Keratinocyte (primary cell): ENCODE measurements around the gene INPP5E. TPM values are rescaled to one million over a fixed set of nuclear protein-coding genes. Genes with fewer than 3 reads are reported as not detected.

Experiments used
- DNase-seq: peaks from one replicate; pipeline ENCODE4 v3.0.0-alpha.2; 2011; ENCODE audit warnings: low read depth, missing footprints, low spot score
- FAIRE-seq: peaks from 2 replicates; lab custom pipeline; 2011; peaks lifted over from hg19 to GRCh38; lab: Jason Lieb, UNC
- H2AFZ ChIP-seq: 2 replicates; pipeline ENCODE4 v1.6.0; 2012; ENCODE audit warnings: low read length, control low read depth, inconsistent platforms; ENCODE audit not compliant: control insufficient read depth
- H3K27ac ChIP-seq: 2 replicates; pipeline ENCODE4 v1.5.1; 2011; ENCODE audit warnings: low read length; ENCODE audit not compliant: control insufficient read depth, insufficient read depth
- H3K27me3 ChIP-seq: 3 replicates; pipeline ENCODE4 v1.6.0; 2011; ENCODE audit warnings: low read length; ENCODE audit not compliant: control insufficient read depth, insufficient read depth; ENCODE audit errors: extremely low read depth
- H3K36me3 ChIP-seq, 2 experiments: 2 replicates in 1 of 2; 3 replicates in 1 of 2; pipeline ENCODE4 v1.5.1; 2011; ENCODE audit warnings: low read length in 2 of 2, mild to moderate bottlenecking in 1 of 2; ENCODE audit not compliant: control insufficient read depth in 2 of 2, insufficient read depth in 2 of 2; ENCODE audit errors: extremely low read depth in 1 of 2
- H3K4me1 ChIP-seq: 3 replicates; pipeline ENCODE4 v1.5.1; 2011; ENCODE audit warnings: low read length; ENCODE audit not compliant: control insufficient read depth, insufficient read depth; ENCODE audit errors: extremely low read depth
- H3K4me2 ChIP-seq: 3 replicates; pipeline ENCODE4 v1.6.0; 2011; ENCODE audit warnings: low read depth, low read length; ENCODE audit not compliant: control insufficient read depth, insufficient read depth; ENCODE audit errors: extremely low read depth
- H3K4me3 ChIP-seq, 3 experiments: fragments of 200-600 bp in 1 of 3; sonication (generic) in 1 of 3; 2 replicates in 2 of 3; 3 replicates in 1 of 3; pipeline ENCODE4 v1.5.1; 2011 to 2016; ENCODE audit warnings: low read length in 3 of 3, mild to moderate bottlenecking in 3 of 3, control low read depth in 2 of 3, inconsistent platforms in 1 of 3, low read depth in 1 of 3, mixed read lengths in 1 of 3, mixed run types in 1 of 3, moderate library complexity in 1 of 3; ENCODE audit not compliant: control insufficient read depth in 2 of 3, insufficient read depth in 2 of 3; ENCODE audit errors: extremely low read depth in 1 of 3
- H3K79me2 ChIP-seq: 2 replicates; pipeline ENCODE4 v1.6.0; 2012; ENCODE audit warnings: low read length; ENCODE audit not compliant: control insufficient read depth, insufficient read depth
- H3K9ac ChIP-seq: 3 replicates; pipeline ENCODE4 v1.6.0; 2011; ENCODE audit warnings: low read length; ENCODE audit not compliant: control insufficient read depth, insufficient read depth; ENCODE audit errors: extremely low read depth
- H3K9me1 ChIP-seq: 3 replicates; pipeline ENCODE4 v1.6.0; 2011; ENCODE audit warnings: low read length; ENCODE audit not compliant: control insufficient read depth, insufficient read depth; ENCODE audit errors: extremely low read depth
- H3K9me3 ChIP-seq: 2 replicates; pipeline ENCODE4 v1.5.1; 2012; ENCODE audit warnings: low read depth, low read length; ENCODE audit not compliant: control insufficient read depth
- H4K20me1 ChIP-seq: 3 replicates; pipeline ENCODE4 v1.6.0; 2011; ENCODE audit warnings: low read length; ENCODE audit not compliant: control insufficient read depth, insufficient read depth; ENCODE audit errors: extremely low read depth
- CTCF ChIP-seq, 3 experiments: IDR thresholded peaks in 1 of 3; conservative IDR thresholded peaks in 1 of 3; optimal IDR thresholded peaks in 1 of 3; 2 replicates in 2 of 3; 3 replicates in 1 of 3; pipeline versions ENCODE3 to v1.5.1; 2011; ENCODE audit warnings: low read length in 3 of 3, mild to moderate bottlenecking in 3 of 3, moderate library complexity in 2 of 3, control low read depth in 1 of 3, inconsistent platforms in 1 of 3; ENCODE audit not compliant: insufficient read depth in 2 of 3; ENCODE audit errors: extremely low read depth in 1 of 3
- EZH2 ChIP-seq: IDR thresholded peaks from one replicate; pipeline ENCODE4 v1.6.1; 2012; ENCODE audit warnings: inconsistent platforms, mild to moderate bottlenecking, low read length, moderate library complexity
- dilution Hi-C: fragments of 300-500 bp; cut with MboI; formaldehyde crosslinking; loops from one replicate; pipeline ENCODE4 v1.7.0; 2020; ENCODE audit warnings: low sequenced_read_pairs; ENCODE audit not compliant: extremely low pct_ligation_motif_present
- polyA plus RNA-seq, 5 experiments: library from polyadenylated mRNA; depleted of rRNA in 3 of 5; stranded (reverse) in 3 of 5; stranded (forward) in 1 of 5; unstranded in 1 of 5; fragments of >200 nt; gene quantifications; 1 replicate in 1 of 5; 2 replicates in 3 of 5; 3 replicates in 1 of 5; pipeline versions ENCODE4 v1.2.1 to v1.2.3, GENCODE V29; 2011 to 2012; ENCODE audit warnings: missing spikeins in 2 of 5, low read depth in 1 of 5, low replicate concordance in 1 of 5

Gene INPP5E
- polyA plus RNA-seq, 1 donor (not counting 4 experiments of a cell fraction or from before 2014, with no cell fraction given) = 4.4 TPM

DNA sequence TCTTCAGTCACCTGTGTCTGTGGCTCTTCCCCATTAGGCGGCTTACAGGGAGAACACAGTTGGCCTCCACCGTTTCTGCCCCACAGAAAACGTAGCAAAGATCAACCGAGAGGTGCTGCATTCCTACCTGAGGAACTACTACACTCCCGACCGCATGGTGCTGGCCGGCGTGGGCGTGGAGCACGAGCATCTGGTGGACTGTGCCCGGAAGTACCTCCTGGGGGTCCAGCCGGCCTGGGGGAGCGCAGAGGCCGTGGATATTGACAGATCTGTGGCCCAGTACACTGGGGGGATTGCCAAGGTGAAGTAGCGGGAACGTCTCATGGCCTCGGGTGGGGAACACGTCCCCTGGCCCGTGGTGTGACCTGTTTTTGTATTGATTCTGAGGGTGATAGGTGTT is 22.7 kb downstream of the INPP5E start:
- peaks cover 48 to 68% of the 10 kb centered on the region in 2 experiments for H3K36me3 ChIP-seq
- peaks cover 2% of the 10 kb centered on the region for H3K4me1 ChIP-seq
- H3K27ac ChIP-seq = no peak overlapping the region
- no peak overlapping the region for H2AFZ ChIP-seq
- no peaks in the 10 kb centered on the region for H3K9me1 ChIP-seq
- H3K9me3 ChIP-seq = no peaks in the 10 kb centered on the region
- no peak for DNase-seq
- no peak overlapping the region for H3K9ac ChIP-seq
- H4K20me1 ChIP-seq = peaks cover 5% of the 10 kb centered on the region
- no peaks in the 10 kb centered on the region for H3K27me3 ChIP-seq
- H3K4me2 ChIP-seq = no peak overlapping the region
- dilution Hi-C loops = no loop called here
- H3K4me3 ChIP-seq = no peak overlapping the region
- peaks cover 23% of the 10 kb centered on the region for H3K79me2 ChIP-seq
- TF ChIP-seq EZH2 = no peak
- no peak for TF ChIP-seq CTCF (optimal IDR thresholded peaks at IDR 0.05 in 1 of 3, IDR thresholded peaks at IDR 0.05 in 1 of 3, conservative IDR thresholded peaks at IDR 0.05 in 1 of 3; ENCODE audit: extremely low read depth in 1 of 3, insufficient read depth in 2 of 3, low read length in 3 of 3)
- FAIRE-seq = no peak

GRCh38 chr9:136416427-136416826 is 23.2 kb downstream of the INPP5E start:
- no peak for TF ChIP-seq CTCF (optimal IDR thresholded peaks at IDR 0.05 in 1 of 3, IDR thresholded peaks at IDR 0.05 in 1 of 3, conservative IDR thresholded peaks at IDR 0.05 in 1 of 3; ENCODE audit: extremely low read depth in 1 of 3, insufficient read depth in 2 of 3, low read length in 3 of 3)

More at GRCh38 chr9:136416427-136416826, 23.2 kb downstream of the INPP5E start:
- peaks cover 28% of the 10 kb centered on the region for H3K79me2 ChIP-seq
- H3K36me3 ChIP-seq = peaks cover 48 to 69% of the 10 kb centered on the region in 2 experiments
- H3K4me3 ChIP-seq = no peak overlapping the region
- H3K4me1 ChIP-seq = peaks cover 7% of the 10 kb centered on the region
- dilution Hi-C loops = no loop called here
- FAIRE-seq = no peak
- no peak for DNase-seq
- H3K4me2 ChIP-seq = no peak overlapping the region
- peaks cover 7% of the 10 kb centered on the region for H4K20me1 ChIP-seq
- no peak overlapping the region for H3K9ac ChIP-seq
- H3K27ac ChIP-seq = no peak overlapping the region
- H2AFZ ChIP-seq = no peak overlapping the region
- H3K9me3 ChIP-seq = no peaks in the 10 kb centered on the region
- H3K27me3 ChIP-seq = no peaks in the 10 kb centered on the region
- no peaks in the 10 kb centered on the region for H3K9me1 ChIP-seq
